ENCODE data around the gene MEN1. TPM values are rescaled to one million over a fixed set of nuclear protein-coding genes. Genes with fewer than 3 reads are reported as not detected.

Gene MEN1
- total and polyA plus RNA-seq, 2 experiments from 2014 or later: 27.7 to 57.5 TPM

DNA sequence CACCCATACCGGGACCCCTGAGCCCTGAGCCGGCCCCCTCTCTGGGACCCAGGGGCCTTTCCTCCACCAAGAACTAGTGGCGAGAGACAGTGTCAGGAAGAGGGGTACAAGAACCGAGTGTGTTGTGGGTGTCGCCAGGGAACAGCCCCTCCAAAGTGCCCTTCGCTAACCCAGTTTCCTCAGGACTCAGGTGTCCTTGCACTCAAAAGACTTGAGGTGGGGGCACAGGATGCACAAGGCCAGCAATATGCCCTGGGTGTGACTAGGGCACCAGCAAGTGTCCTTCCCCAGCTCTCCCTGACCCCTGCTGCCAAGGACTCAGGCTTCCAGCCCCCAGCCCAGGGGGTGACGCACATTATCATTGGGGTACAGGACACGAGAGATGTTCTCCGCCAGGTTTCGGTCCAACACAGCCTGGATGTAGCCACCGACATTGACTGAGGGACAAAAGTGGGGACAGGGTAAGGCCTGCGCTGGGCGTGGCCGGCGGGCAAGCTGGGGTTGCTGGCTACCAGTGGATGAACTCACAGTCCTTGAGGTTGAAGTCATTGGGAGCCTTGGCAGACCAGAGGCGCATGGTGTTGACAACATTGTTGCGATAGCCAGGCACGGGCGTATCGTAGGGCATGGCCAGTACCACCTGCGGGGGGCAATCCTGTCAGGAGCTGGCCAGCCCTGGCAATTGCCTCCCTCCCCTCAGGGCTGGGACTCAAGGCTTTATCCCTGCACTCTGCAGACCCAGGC lies 55.3 kb downstream of the MEN1 start:
- peaks cover 12% of the 10 kb centered on the region for H3K4me1 ChIP-seq (ENCODE audit: low read depth)
- no peaks in the 10 kb centered on the region for H3K27me3 ChIP-seq
- DNase-seq (ENCODE audit: low read depth in 1 of 2, low spot score in 1 of 2): no peak
- H3K9me3 ChIP-seq (ENCODE audit: low read depth): no peaks in the 10 kb centered on the region
- no peak for TF ChIP-seq CTCF (IDR thresholded peaks at IDR 0.05; ENCODE audit: low read depth, low read length)
- peaks cover 28% of the 10 kb centered on the region for H3K36me3 ChIP-seq
- H3K4me3 ChIP-seq: no peak overlapping the region
- no peak overlapping the region for H3K27ac ChIP-seq

- H3K9me3 ChIP-seq (ENCODE audit: low read depth): no peaks in the 10 kb centered on the region
- H3K27ac ChIP-seq: no peak overlapping the region
- H3K4me3 ChIP-seq: no peak overlapping the region
- H3K4me1 ChIP-seq (ENCODE audit: low read depth): peaks cover 7% of the 10 kb centered on the region
- DNase-seq (ENCODE audit: low read depth in 1 of 2, low spot score in 1 of 2): no peak
- no peak for TF ChIP-seq CTCF (IDR thresholded peaks at IDR 0.05; ENCODE audit: low read depth, low read length)
- peaks cover 28% of the 10 kb centered on the region for H3K36me3 ChIP-seq
- H3K27me3 ChIP-seq: no peaks in the 10 kb centered on the region
These were observed 56.0 kb downstream of the MEN1 start for GRCh38 chr11:64754124-64754918.

Other genes with a start within 250 kb of the MEN1 start
- gene SLC22A12, start 219.3 kb downstream of the MEN1 start, total RNA-seq: not detected in 2 replicates
- not detected in 2 replicates for gene SLC22A12, start 219.3 kb downstream of the MEN1 start, polyA plus RNA-seq
- gene NRXN2, start 87.4 kb downstream of the MEN1 start, total RNA-seq: 1.2 and 1.4 TPM in 2 replicates
- gene NRXN2, start 87.4 kb downstream of the MEN1 start, polyA plus RNA-seq: 0.65 and 1.3 TPM in 2 replicates
- gene RASGRP2, start 66.4 kb downstream of the MEN1 start, total RNA-seq: 29.5 and 60.8 TPM in 2 replicates
- 60.8 and 64.0 TPM in 2 replicates for gene RASGRP2, start 66.4 kb downstream of the MEN1 start, polyA plus RNA-seq
- gene PYGM, start 50.6 kb downstream of the MEN1 start, total RNA-seq: 246 and 281 TPM in 2 replicates
- gene PYGM, start 50.6 kb downstream of the MEN1 start, polyA plus RNA-seq: 244 and 260 TPM in 2 replicates
- gene SF1, start 32.0 kb downstream of the MEN1 start, total RNA-seq: 168 and 360 TPM in 2 replicates
- 143 and 233 TPM in 2 replicates for gene SF1, start 32.0 kb downstream of the MEN1 start, polyA plus RNA-seq
- gene MAP4K2, start 7.3 kb downstream of the MEN1 start, total RNA-seq: 24.3 and 35.9 TPM in 2 replicates
- 16.1 and 31.1 TPM in 2 replicates for gene MAP4K2, start 7.3 kb downstream of the MEN1 start, polyA plus RNA-seq
- 4.6 and 10.1 TPM in 2 replicates for gene CDC42BPG, start 34.1 kb upstream of the MEN1 start, total RNA-seq
- 2.2 and 3.5 TPM in 2 replicates for gene CDC42BPG, start 34.1 kb upstream of the MEN1 start, polyA plus RNA-seq
- gene EHD1, start 68.1 kb upstream of the MEN1 start, total RNA-seq: 119 and 160 TPM in 2 replicates
- 57.4 and 70.0 TPM in 2 replicates for gene EHD1, start 68.1 kb upstream of the MEN1 start, polyA plus RNA-seq
- 33.9 and 36.2 TPM in 2 replicates for gene ATG2A, start 106.7 kb upstream of the MEN1 start, total RNA-seq
- 8.1 and 13.3 TPM in 2 replicates for gene ATG2A, start 106.7 kb upstream of the MEN1 start, polyA plus RNA-seq
- gene PPP2R5B, start 114.1 kb upstream of the MEN1 start, total RNA-seq: 26.2 and 29.2 TPM in 2 replicates
- gene PPP2R5B, start 114.1 kb upstream of the MEN1 start, polyA plus RNA-seq: 29.2 and 30.7 TPM in 2 replicates
- gene GPHA2, start 125.3 kb upstream of the MEN1 start, total RNA-seq: not detected in 2 replicates
- gene GPHA2, start 125.3 kb upstream of the MEN1 start, polyA plus RNA-seq: 0.60 TPM in 1 of 2 replicates, not detected in the other
- not detected in 2 replicates for gene MAJIN, start 161.6 kb upstream of the MEN1 start, total RNA-seq
- gene MAJIN, start 161.6 kb upstream of the MEN1 start, polyA plus RNA-seq: 0.06 TPM in 1 of 2 replicates, not detected in the other
- gene BATF2, start 186.4 kb upstream of the MEN1 start, total RNA-seq: 0.21 and 0.25 TPM in 2 replicates
- not detected in 2 replicates for gene BATF2, start 186.4 kb upstream of the MEN1 start, polyA plus RNA-seq
- gene ARL2, start 203.6 kb upstream of the MEN1 start, total RNA-seq: 189 and 224 TPM in 2 replicates
- gene ARL2, start 203.6 kb upstream of the MEN1 start, polyA plus RNA-seq: 230 and 246 TPM in 2 replicates
- 24.5 and 33.0 TPM in 2 replicates for gene SNX15, start 216.9 kb upstream of the MEN1 start, total RNA-seq
- 38.4 and 41.3 TPM in 2 replicates for gene SNX15, start 216.9 kb upstream of the MEN1 start, polyA plus RNA-seq
- 22.3 and 24.6 TPM in 2 replicates for gene SAC3D1, start 230.7 kb upstream of the MEN1 start, total RNA-seq
- 23.6 and 32.7 TPM in 2 replicates for gene SAC3D1, start 230.7 kb upstream of the MEN1 start, polyA plus RNA-seq
- 2.3 TPM in 1 of 2 replicates, not detected in the other for gene NAALADL1, start 248.0 kb upstream of the MEN1 start, total RNA-seq
- gene NAALADL1, start 248.0 kb upstream of the MEN1 start, polyA plus RNA-seq: 0.59 and 0.84 TPM in 2 replicates

Measured in cardiac muscle cell (in vitro differentiated cells and primary cell).